Measurements from ENCODE around the gene LEMD2. TPM values are rescaled to one million over a fixed set of nuclear protein-coding genes. Genes with fewer than 3 reads are reported as not detected.

The LEMD2 gene
- total and polyA plus RNA-seq, 2 of the 4 experiments (the other 2 are of a cell fraction) = 26.5 to 43.6 TPM

GRCh38 chr6:33813990-33814985, 25.4 kb upstream of the LEMD2 start:
- intact Hi-C loops (cut with micrococcal nuclease) (no loop called here), dilution Hi-C loops (cut with HindIII; ENCODE audit: low sequenced_read_pairs, unreplicated experiment) (no loop called here), in situ Hi-C loops (cut with MboI; ENCODE audit: low sequenced_read_pairs) (no loop called here)
- Histone ChIP-seq H3K4me2 (ENCODE audit: low read depth, low read length) (no peak overlapping the region), H3K4me3 (ENCODE audit: insufficient read depth, low read depth, low read length) (no peak overlapping the region), H3K27me3 (ENCODE audit: control insufficient read depth, insufficient read depth, low read length) (peaks cover 51% of the 10 kb centered on the region), H2AK9ac (replicated peaks; ENCODE audit: low read depth, low read length, poor library complexity) (no peak overlapping the region), H3K9ac (ENCODE audit: low read depth, low read length) (no peak overlapping the region), H2BK120ac (ENCODE audit: low read depth, low read length) (no peak overlapping the region), H2BK20ac (ENCODE audit: low read depth, low read length) (no peak overlapping the region), H3K23ac (ENCODE audit: low read depth, low read length) (no peak overlapping the region), H4K91ac (ENCODE audit: insufficient read depth, low read depth, low read length) (no peak overlapping the region), H4K5ac (ENCODE audit: low read depth, low read length) (no peak overlapping the region), H3K36me3 (ENCODE audit: control insufficient read depth, insufficient read depth, low read length) (no peaks in the 10 kb centered on the region), H3K4ac (ENCODE audit: low read depth, low read length) (no peak overlapping the region), H3K9me1 (ENCODE audit: insufficient read depth, low read length) (peaks cover 3% of the 10 kb centered on the region; the same call in 1 of the 2 replicates), H4K8ac (ENCODE audit: low read depth in 2 of 2, low read length in 2 of 2) (no peak overlapping the region), H3K9me3 (ENCODE audit: control insufficient read depth, insufficient read depth, low read length) (no peaks in the 10 kb centered on the region), H3K14ac (replicated peaks; ENCODE audit: low read depth, low read length) (no peak overlapping the region), H3K79me1 (ENCODE audit: low read depth in 1 of 2, low read length in 2 of 2) (no peaks in the 10 kb centered on the region), H2AFZ (replicated peaks; ENCODE audit: low read length, poor library complexity) (no peak overlapping the region), H2BK15ac (ENCODE audit: low read depth, low read length) (no peak overlapping the region), H3K18ac (ENCODE audit: low read depth, low read length) (no peak overlapping the region), H3K4me1 (ENCODE audit: control insufficient read depth, insufficient read depth, low read length) (no peaks in the 10 kb centered on the region), H3K56ac (ENCODE audit: extremely low read depth, insufficient read depth, low read length) (no peak overlapping the region), H2AK5ac (ENCODE audit: low read depth, low read length) (no peak overlapping the region), H2BK5ac (ENCODE audit: low read depth, low read length, poor library complexity, severe bottlenecking) (no peak overlapping the region), H4K20me1 (ENCODE audit: insufficient read depth, low read length) (no peaks in the 10 kb centered on the region), H3K27ac (ENCODE audit: insufficient read depth, low read length) (no peak overlapping the region)
- CTCF ChIA-PET = no interaction called here
- ATAC-seq (ENCODE audit: low read depth) = no peak
- BruUV-seq (replicated peaks) = no TSS peak
- no peak for TF ChIP-seq BHLHE40 (IDR thresholded peaks at IDR 0.05; ENCODE audit: low read depth, low read length)
- TF ChIP-seq MAZ (IDR thresholded peaks at IDR 0.05; ENCODE audit: borderline replicate concordance, low read depth, low read length) = no peak
- TF ChIP-seq RFX5 (IDR thresholded peaks at IDR 0.05; ENCODE audit: low read depth, low read length) = no peak
- TF ChIP-seq MAFK (IDR thresholded peaks at IDR 0.05; ENCODE audit: low read depth, low read length) = no peak
- TF ChIP-seq USF2 (IDR thresholded peaks at IDR 0.05; ENCODE audit: low read depth, low read length) = no peak
- TF ChIP-seq MXI1 (IDR thresholded peaks at IDR 0.05; ENCODE audit: borderline replicate concordance, low read depth, low read length) = no peak
- TF ChIP-seq FOS (IDR thresholded peaks at IDR 0.05; ENCODE audit: low read depth, low read length) = no peak
- no peak for TF ChIP-seq CEBPB (IDR thresholded peaks at IDR 0.05; ENCODE audit: low read depth, low read length)
- no peak for TF ChIP-seq ELK1 (IDR thresholded peaks at IDR 0.05; ENCODE audit: borderline replicate concordance, low read depth, low read length)
- no peak for TF ChIP-seq RAD21 (IDR thresholded peaks at IDR 0.05; ENCODE audit: low read length)
- TF ChIP-seq SMC3 (IDR thresholded peaks at IDR 0.05; ENCODE audit: low read depth, low read length) = no peak
- TF ChIP-seq POLR2A (IDR thresholded peaks at IDR 0.05; ENCODE audit: low read depth, low read length) = no peak
- 69% methylated on average over 2 of the region's 19 CpGs; no CpG with 5 or more reads in 1 of the 2 experiments for WGBS, 2 experiments (ENCODE audit: extremely low coverage in 2 of 2, insufficient read length in 1 of 2)
- POLR2A ChIA-PET (ENCODE audit: unreplicated experiment) = no interaction called here
- DNase-seq = no peak
